Activated naive CD4-positive, alpha-beta T cell treated with anti-CD3 and anti-CD28 coated beads for 36 hours (primary cell): ENCODE measurements around the gene CNPY2. TPM values are rescaled to one million over a fixed set of nuclear protein-coding genes. Genes with fewer than 3 reads are reported as not detected.
A peak's percentile ranks its signal among the peaks of the same experiment; 100 is the strongest.
"Not testable (repeated sequence)": the region's sequence is repeated elsewhere in the genome, so short reads cannot be mapped to it uniquely, and the experiment has no call there.

Experiments used
- CTCF ChIA-PET: fragments of 350-600 bp; sonication (Branson Sonifier 250); formaldehyde crosslinking; loops from one replicate; lab custom pipeline; 2021; ENCODE audit warnings: antibody characterized with exemption; lab: Charles Lee
- DNase-seq: peaks from one replicate; pipeline ENCODE4 v3.0.0-alpha.2; 2020
- H3K27ac Mint-ChIP-seq: one replicate; pipeline ENCODE4 v1.8.0; 2021; ENCODE audit warnings: mild to moderate bottlenecking, mixed read lengths
- H3K27me3 Mint-ChIP-seq: one replicate; pipeline ENCODE4 v1.8.0; 2021; ENCODE audit warnings: low read depth, mixed read lengths
- H3K36me3 Mint-ChIP-seq: one replicate; pipeline ENCODE4 v1.8.0; 2021; ENCODE audit warnings: low read depth, mixed read lengths
- H3K4me1 Mint-ChIP-seq: one replicate; pipeline ENCODE4 v1.8.0; 2021; ENCODE audit warnings: low read depth, mixed read lengths
- H3K4me3 Mint-ChIP-seq: one replicate; pipeline ENCODE4 v1.8.0; 2021; ENCODE audit warnings: mild to moderate bottlenecking, moderate library complexity, mixed read lengths
- H3K9me3 Mint-ChIP-seq: one replicate; pipeline ENCODE4 v1.8.0; 2021; ENCODE audit warnings: mixed read lengths
- intact Hi-C: fragments of 100-400 bp; cut with micrococcal nuclease; formaldehyde crosslinking; loops from one replicate; pipeline ENCODE4 v1.15.1; 2023
- total RNA-seq, 2 experiments: library from RNA; stranded (reverse); gene quantifications; one replicate each; pipeline ENCODE4 v1.2.3, GENCODE V29; 2021

The CNPY2 gene
- total RNA-seq, 2 experiments from 2014 or later: 47.5 to 57.3 TPM

DNA sequence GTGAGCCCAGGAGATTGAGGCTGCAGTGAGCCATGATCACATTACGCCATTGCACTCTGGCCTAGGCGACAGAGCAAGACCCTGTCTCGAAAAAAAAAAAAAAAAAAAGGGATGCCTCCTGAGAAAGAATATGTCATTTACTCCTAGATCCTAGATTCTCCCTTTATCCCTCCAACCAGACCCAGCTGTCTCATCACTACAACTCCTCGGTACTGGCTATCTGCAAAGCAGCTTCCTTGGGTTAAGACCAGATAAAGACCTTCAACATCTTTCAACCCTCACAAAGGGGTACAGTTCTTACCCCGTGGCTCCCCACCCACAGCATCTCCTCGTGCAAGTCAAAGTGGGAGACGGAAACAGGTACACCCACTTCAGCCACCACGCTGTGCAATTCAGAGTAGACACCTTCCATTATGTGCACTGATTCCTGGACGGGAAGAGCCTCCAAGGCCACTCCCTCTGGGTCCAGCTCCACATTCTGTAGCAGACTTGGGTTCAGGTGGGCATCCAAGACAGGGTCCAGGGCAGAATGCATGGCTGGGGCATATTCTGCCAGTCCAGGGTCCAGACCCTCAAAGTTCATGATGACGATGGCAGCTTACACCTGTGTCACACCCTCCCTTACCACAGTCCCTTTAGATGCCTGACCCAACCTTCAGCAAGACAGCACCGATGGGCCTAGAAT is 16.9 kb upstream of the CNPY2 start:
- DNase-seq: peak; percentile 12
- no peaks in the 10 kb centered on the region for H3K27me3 Mint-ChIP-seq
- peak overlapping the region; percentile 100 for H3K27ac Mint-ChIP-seq
- H3K36me3 Mint-ChIP-seq: peaks cover 4% of the 10 kb centered on the region
- peaks cover 32% of the 10 kb centered on the region for H3K4me1 Mint-ChIP-seq
- no peaks in the 10 kb centered on the region for H3K9me3 Mint-ChIP-seq
- CTCF ChIA-PET: interaction anchor here (1.0 to 4.2 kb wide), 4 partner anchors 9 to 131 kb away, joined by 3 to 18 read pairs (median 6); partner anchors contain the start of gene STAT2
- H3K4me3 Mint-ChIP-seq: peak overlapping the region; percentile 97
- intact Hi-C loops: loop anchor here (1.0 to 10.0 kb wide), 6 partner anchors 11 to 1348 kb away; partner anchors contain the start of genes DDIT3, MBD6, NEMP1 and RAB5B

DNA sequence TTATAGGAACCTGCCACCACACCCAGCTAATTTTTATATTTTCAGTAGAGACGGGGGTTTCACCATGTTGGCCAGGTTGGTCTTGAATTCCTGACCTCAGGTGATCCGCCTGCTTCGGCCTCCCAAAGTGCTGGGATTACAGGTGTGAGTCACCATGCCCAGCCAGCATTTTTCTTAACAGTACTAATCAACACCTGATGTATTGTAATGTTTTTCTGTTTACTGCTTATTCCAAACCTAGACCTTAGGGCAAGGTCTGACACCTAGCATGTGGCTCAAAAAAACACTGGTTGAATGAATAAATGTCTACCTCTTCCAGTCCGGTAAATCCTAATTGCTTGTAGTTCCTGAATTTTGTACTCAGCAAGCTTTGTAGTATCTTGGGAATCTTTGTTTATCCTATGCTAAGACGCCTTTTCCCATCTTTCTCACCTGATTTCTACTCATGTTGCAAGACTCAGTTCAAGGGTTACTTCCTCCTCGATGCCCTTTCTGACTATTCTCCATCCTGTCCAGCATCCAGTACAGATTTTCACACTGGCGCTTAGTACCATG is 15.2 kb upstream of the CNPY2 start:
- Mint-ChIP-seq H3K9me3 (no peaks in the 10 kb centered on the region), H3K27me3 (no peaks in the 10 kb centered on the region), H3K4me3 (no peak overlapping the region), H3K4me1 (peaks cover 20% of the 10 kb centered on the region), H3K27ac (no peak overlapping the region), H3K36me3 (peaks cover 10% of the 10 kb centered on the region)
- no peak for DNase-seq
- intact Hi-C loops: loop anchor here (10.0 kb wide), 4 partner anchors 356 to 1346 kb away; partner anchors contain the start of genes DDIT3, MBD6, NEMP1 and RAB5B
- CTCF ChIA-PET: no interaction called here

GRCh38 chr12:56326533-56326932 is 10.7 kb upstream of the CNPY2 start:
- Mint-ChIP-seq H3K27me3 (no peaks in the 10 kb centered on the region), H3K9me3 (no peaks in the 10 kb centered on the region)
- intact Hi-C loops: no loop called here

GRCh38 chr12:56326126-56326525 is 10.3 kb upstream of the CNPY2 start:
- intact Hi-C loops: no loop called here
- CTCF ChIA-PET: interaction anchor here (0.8 to 1.3 kb wide), 2 partner anchors 10 to 134 kb away, joined by 3 to 4 read pairs; partner anchors contain the start of gene CNPY2
- H3K27me3 Mint-ChIP-seq: no peaks in the 10 kb centered on the region
- H3K36me3 Mint-ChIP-seq: peaks cover 20% of the 10 kb centered on the region
- no peak overlapping the region for H3K4me3 Mint-ChIP-seq
- H3K27ac Mint-ChIP-seq: no peak overlapping the region
- DNase-seq: no peak
- H3K4me1 Mint-ChIP-seq: no peaks in the 10 kb centered on the region
- no peaks in the 10 kb centered on the region for H3K9me3 Mint-ChIP-seq

More at GRCh38 chr12:56326533-56326932, 10.7 kb upstream of the CNPY2 start:
- Mint-ChIP-seq H3K36me3 (peaks cover 21% of the 10 kb centered on the region), H3K4me3 (no peak overlapping the region), H3K27ac (no peak overlapping the region), H3K4me1 (peaks cover 3% of the 10 kb centered on the region)
- DNase-seq: no peak
- CTCF ChIA-PET: interaction anchor here (0.6 kb wide), 1 partner anchor 9 kb away, joined by 3 read pairs; no protein-coding TSS in a partner anchor

DNA sequence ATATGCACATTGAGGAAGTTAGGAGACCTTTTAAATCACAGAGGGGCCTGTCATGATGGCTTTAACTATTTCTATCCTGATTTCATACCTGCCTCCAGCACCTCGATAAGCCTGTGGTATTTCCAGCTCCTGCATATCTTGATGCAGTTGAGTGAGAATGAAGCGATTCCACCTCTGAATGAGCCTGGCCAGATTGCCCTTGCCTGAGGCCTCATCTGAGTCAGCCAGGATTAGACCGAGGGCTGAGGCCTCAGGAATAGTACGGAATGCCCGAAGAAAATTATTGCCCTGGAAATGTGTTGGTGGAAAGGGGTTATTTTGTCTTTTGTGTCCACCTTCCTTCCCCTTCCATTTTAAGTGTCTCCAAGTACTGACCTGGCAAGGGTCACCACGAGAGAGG is 8.4 kb upstream of the CNPY2 start:
- Mint-ChIP-seq H3K27me3 (no peaks in the 10 kb centered on the region), H3K36me3 (peaks cover 22% of the 10 kb centered on the region), H3K27ac (no peak overlapping the region), H3K4me1 (no peaks in the 10 kb centered on the region), H3K4me3 (no peak overlapping the region), H3K9me3 (no peaks in the 10 kb centered on the region)
- intact Hi-C loops: no loop called here
- CTCF ChIA-PET: interaction anchor here (0.8 kb wide), 1 partner anchor 140 kb away, joined by 5 read pairs; no protein-coding TSS in a partner anchor
- no peak for DNase-seq

GRCh38 chr12:56321610-56322009 is 5.8 kb upstream of the CNPY2 start:
- DNase-seq: not testable (repeated sequence)

GRCh38 chr12:56321027-56321426 is 5.2 kb upstream of the CNPY2 start:
- CTCF ChIA-PET: interaction anchor here (0.7 to 2.0 kb wide), 3 partner anchors 12 to 39 kb away, joined by 3 to 8 read pairs (median 4); partner anchors contain the start of genes PAN2 and STAT2
- DNase-seq: peak; percentile 50
- intact Hi-C loops: loop anchor here (1.0 kb wide), 1 partner anchor 12 kb away; the partner anchor contains the start of gene PAN2
- H3K27ac Mint-ChIP-seq: peak overlapping the region; percentile 70
- H3K36me3 Mint-ChIP-seq: peaks cover 16% of the 10 kb centered on the region
- peaks cover 5% of the 10 kb centered on the region for H3K4me1 Mint-ChIP-seq
- H3K27me3 Mint-ChIP-seq: no peaks in the 10 kb centered on the region
- H3K9me3 Mint-ChIP-seq: no peaks in the 10 kb centered on the region
- no peak overlapping the region for H3K4me3 Mint-ChIP-seq

More at GRCh38 chr12:56321610-56322009, 5.8 kb upstream of the CNPY2 start:
- not testable (repeated sequence) for H3K27me3 Mint-ChIP-seq, H3K4me3 Mint-ChIP-seq, H3K4me1 Mint-ChIP-seq, H3K9me3 Mint-ChIP-seq
- Mint-ChIP-seq H3K27ac (peak overlapping the region; percentile 17), H3K36me3 (peaks cover 20% of the 10 kb centered on the region)
- intact Hi-C loops: loop anchor here (1.0 kb wide), 1 partner anchor 12 kb away; the partner anchor contains the start of gene PAN2
- CTCF ChIA-PET: interaction anchor here (0.7 to 2.0 kb wide), 2 partner anchors 11 to 38 kb away, joined by 4 to 8 read pairs; partner anchors contain the start of genes PAN2 and STAT2

DNA sequence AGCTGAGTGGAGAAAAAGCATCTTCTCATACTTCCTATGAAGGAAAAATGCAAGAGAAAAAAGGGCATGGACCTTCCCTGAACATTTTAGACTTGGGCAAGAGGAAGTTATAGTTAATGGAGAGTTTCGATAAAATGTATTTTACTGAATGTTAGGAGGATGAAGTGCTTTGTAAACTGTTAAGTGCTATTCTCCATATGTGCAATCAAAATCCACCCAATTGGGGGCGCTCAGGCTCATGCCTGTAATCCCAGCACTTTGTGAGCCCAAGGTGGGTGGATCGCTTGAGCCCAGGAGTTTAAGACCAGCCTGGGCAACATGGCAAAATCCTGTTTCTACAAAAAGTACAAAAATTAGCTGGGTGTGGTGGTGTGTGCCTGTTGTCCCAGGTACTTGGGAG is 1.9 kb upstream of the CNPY2 start:
- intact Hi-C loops: loop anchor here (5.0 kb wide), 1 partner anchor 130 kb away; the partner anchor contains the start of gene TIMELESS
- CTCF ChIA-PET: interaction anchor here (0.9 to 1.3 kb wide), 2 partner anchors 18 to 42 kb away, joined by 4 to 5 read pairs; partner anchors contain the start of gene STAT2
- no peak overlapping the region for H3K4me3 Mint-ChIP-seq
- peak; percentile 43 for DNase-seq
- peaks cover 10% of the 10 kb centered on the region for H3K36me3 Mint-ChIP-seq
- H3K9me3 Mint-ChIP-seq: no peaks in the 10 kb centered on the region
- peaks cover 16% of the 10 kb centered on the region for H3K4me1 Mint-ChIP-seq
- H3K27me3 Mint-ChIP-seq: no peaks in the 10 kb centered on the region
- peak overlapping the region; percentile 12 for H3K27ac Mint-ChIP-seq

DNA sequence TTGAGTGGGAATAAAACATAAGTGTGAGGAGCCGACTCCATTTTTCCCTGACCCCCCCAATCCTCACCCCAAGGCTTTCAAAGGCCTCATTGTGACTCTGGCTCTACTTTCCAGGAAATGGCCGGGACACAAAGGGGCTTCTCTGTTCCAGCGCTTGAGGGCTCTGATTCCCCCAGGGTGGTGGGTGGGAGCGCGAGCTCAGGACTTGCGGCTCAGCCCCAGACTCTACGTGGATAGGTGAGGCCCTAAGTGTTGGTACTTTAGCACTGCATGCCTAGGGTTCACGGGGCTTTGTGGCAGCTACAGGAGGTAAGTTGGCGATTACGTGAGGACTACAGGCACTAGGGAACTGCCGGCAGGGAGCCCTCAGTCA is 553 bp downstream of the CNPY2 start:
- CTCF ChIA-PET: interaction anchor here (0.6 to 3.3 kb wide), 8 partner anchors 8 to 149 kb away, joined by 3 to 20 read pairs (median 3); no protein-coding TSS in a partner anchor
- DNase-seq: no peak
- Mint-ChIP-seq H3K36me3 (peaks cover 10% of the 10 kb centered on the region), H3K27ac (peak overlapping the region; percentile 97), H3K4me3 (peak overlapping the region; percentile 97), H3K27me3 (no peaks in the 10 kb centered on the region), H3K9me3 (no peaks in the 10 kb centered on the region), H3K4me1 (peaks cover 18% of the 10 kb centered on the region)
- intact Hi-C loops: loop anchor here (5.0 kb wide), 1 partner anchor 132 kb away; the partner anchor contains the start of gene TIMELESS

GRCh38 chr12:56311003-56311402 is 4.8 kb downstream of the CNPY2 start:
- H3K9me3 Mint-ChIP-seq: no peaks in the 10 kb centered on the region
- no peak for DNase-seq
- H3K4me3 Mint-ChIP-seq: no peak overlapping the region
- H3K27me3 Mint-ChIP-seq: no peaks in the 10 kb centered on the region
- intact Hi-C loops: no loop called here
- CTCF ChIA-PET: interaction anchor here (0.6 to 1.8 kb wide), 4 partner anchors 18 to 193 kb away, joined by 3 to 4 read pairs (median 4); partner anchors contain the start of genes STAT2 and ZC3H10
- H3K27ac Mint-ChIP-seq: no peak overlapping the region
- H3K36me3 Mint-ChIP-seq: peaks cover 10% of the 10 kb centered on the region
- H3K4me1 Mint-ChIP-seq: peaks cover 13% of the 10 kb centered on the region

DNA sequence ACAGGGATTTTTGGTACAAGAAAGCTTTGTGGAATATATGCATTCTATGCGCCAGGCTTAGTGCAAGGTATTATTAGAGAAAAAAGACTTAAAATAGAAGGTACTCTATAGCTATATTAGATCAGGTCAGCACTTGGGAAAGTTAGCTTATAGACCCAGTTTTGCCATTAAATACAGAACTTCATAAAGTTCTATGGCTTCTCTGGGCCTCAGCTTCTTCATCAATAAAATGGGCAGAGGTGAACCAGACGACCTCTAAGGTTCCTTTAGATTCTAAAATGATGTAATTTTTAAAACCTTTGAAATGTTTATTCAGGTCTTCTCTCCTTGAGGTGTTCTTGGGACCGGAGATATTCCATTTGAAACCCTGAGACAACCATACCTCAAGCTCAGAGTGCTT is 7.1 kb downstream of the CNPY2 start:
- H3K9me3 Mint-ChIP-seq: no peaks in the 10 kb centered on the region
- H3K36me3 Mint-ChIP-seq: peaks cover 5% of the 10 kb centered on the region
- no peak overlapping the region for H3K27ac Mint-ChIP-seq
- H3K4me1 Mint-ChIP-seq: peaks cover 2% of the 10 kb centered on the region
- DNase-seq: no peak
- intact Hi-C loops: no loop called here
- H3K27me3 Mint-ChIP-seq: no peaks in the 10 kb centered on the region
- CTCF ChIA-PET: interaction anchor here (0.7 to 1.5 kb wide), 3 partner anchors 11 to 155 kb away, joined by 3 to 4 read pairs (median 4); no protein-coding TSS in a partner anchor
- H3K4me3 Mint-ChIP-seq: no peak overlapping the region
